ENCODE measurements around the gene FBH1.
"Not testable (repeated sequence)": the region's sequence is repeated elsewhere in the genome, so short reads cannot be mapped to it uniquely, and the experiment has no call there.

Gene FBH1

GRCh38 chr10:5889624-5890451 lies at the start of gene FBH1, which contains the start of gene ANKRD16:
Gene FBH1 (plus strand): TSS chr10:5890243. CDS start chr10:5890346, 103 bp downstream.
Gene ANKRD16 (minus strand): TSS chr10:5889893. CDS start chr10:5889354, 539 bp downstream.
- DNase-seq (ENCODE audit: low read depth, low spot score) = peak; percentile 100

DNA sequence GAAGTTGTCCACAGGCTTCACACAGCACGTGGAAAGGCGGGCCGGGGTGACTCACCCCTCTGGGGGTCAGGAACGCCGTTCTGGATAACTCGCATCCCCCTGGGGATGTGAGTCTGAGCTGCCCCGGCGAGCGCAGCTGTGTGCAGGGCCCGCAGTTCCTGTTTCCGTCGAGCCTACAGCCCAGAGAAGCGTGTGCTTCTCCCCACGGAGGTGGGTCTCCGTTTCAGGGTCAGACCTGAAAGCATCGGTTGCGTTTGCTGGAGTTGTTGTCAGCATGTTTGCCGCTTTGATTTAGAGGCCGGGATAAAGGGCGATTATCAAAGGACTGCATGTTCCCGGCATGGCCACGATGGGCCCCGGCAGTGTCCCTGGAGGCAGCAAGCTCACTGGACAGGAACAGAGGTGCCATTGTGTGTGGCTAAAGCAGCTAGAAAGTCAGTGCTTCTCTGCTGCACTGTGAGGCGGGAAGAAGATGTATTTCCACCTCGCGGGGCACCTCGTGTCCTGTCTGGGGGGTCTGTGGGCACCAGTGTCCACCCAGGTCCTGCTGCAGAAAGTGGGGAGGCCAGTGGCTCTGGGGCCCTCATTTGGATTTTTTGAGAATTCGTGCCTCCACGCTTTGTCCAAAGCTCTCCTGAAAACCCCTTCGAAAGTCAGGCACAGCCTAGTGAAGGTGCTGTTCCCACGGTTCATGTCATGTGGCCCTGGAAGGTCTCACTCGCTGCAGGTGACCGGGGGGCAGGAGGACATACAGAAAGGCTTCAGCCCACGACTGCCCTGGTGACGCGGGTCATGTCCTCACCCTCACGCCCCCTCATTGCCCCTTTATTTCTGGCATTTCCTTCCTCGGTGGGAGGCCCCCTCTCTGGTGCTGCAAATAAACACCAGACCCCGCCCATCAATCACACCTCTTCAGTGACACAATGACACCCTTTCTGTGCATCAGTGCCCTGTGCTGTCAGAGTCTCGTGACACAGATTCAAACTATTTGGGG lies 49.4 kb upstream of the FBH1 start:
- no peak for DNase-seq (ENCODE audit: low read depth, low spot score)

DNA sequence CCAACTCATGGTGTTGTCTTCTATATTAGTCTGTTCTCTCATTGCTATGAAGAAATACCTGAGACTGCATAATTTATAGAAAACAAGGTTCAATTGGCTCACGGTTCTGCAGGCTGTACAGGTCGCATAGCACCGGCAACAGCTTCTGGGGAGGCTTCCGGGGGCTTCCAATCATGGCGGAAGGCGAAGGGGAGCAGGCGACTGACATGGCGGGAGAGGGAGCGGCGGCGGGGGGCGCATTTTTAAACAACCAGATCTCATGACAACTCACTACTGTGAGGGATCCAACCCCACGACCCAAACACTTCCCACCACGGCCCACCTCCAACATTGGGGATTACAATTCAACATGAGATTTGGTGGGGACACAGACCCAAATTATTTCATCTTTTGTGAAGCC lies 48.1 kb upstream of the FBH1 start:
- DNase-seq (ENCODE audit: low read depth, low spot score) = no peak

DNA sequence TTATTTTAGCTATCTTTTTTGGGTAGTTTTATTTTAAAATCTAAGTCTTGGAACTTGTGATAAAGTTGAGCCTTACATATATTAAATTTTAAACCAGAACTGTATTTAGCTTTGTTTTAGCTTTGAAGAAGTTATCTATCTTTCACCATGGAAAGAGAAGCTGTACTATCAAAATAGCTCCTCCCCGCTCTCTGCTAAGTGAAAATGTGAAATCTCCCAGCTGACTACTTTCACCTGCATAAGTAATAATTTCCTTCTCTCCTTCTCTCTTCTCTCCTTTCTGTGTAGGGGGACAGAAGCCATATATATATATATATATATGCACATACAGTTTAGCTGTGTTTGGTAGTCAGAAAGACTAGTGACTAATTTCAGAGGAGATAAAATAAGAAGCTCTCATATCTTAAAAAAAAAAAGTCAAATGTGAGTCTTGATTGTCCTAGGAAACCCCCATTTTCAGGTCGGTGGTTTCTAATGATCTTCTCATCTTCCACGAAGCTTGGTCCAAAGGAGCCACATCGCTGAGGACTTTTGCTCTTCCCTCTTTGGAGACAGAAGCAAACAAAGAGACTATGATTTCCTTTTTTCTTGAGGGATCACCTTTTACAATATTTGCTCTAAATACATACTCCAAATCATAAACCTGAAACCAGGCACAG lies 46.2 kb upstream of the FBH1 start:
- DNase-seq (ENCODE audit: low read depth, low spot score) = no peak

DNA sequence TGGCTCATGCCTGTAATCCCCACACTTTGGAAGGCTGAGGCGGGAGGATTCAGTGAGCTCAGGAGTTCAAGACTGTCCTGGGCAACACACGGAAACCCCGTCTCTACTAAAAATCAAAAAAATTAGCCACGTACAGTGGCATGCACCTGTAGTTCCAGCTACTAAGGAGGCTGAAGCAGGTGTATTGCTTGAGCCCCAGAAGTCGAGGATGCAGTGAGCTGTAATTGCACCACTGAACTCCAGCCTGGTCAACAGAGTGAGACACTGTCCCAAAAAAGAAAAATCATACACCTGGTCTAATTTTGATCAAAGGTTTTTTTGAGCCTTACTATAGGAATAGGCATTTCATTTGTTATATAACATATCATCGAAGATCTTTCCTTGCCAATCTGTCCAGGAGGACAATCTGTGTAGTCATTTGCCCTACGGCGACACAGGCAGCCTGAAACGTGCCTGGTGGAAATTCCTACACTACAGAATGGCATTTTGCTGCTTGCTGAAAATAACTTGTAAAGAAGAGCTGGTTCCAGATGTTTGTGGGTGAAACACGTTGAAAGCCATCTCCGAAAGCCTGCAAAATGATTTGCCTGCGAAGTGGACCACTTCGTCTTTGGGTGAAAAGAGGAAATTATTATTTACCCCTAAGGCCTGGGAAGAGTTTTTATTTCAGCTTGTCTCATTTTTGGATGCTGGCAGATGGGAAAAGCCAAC lies 45.5 kb upstream of the FBH1 start:
- no peak for DNase-seq (ENCODE audit: low read depth, low spot score)

DNA sequence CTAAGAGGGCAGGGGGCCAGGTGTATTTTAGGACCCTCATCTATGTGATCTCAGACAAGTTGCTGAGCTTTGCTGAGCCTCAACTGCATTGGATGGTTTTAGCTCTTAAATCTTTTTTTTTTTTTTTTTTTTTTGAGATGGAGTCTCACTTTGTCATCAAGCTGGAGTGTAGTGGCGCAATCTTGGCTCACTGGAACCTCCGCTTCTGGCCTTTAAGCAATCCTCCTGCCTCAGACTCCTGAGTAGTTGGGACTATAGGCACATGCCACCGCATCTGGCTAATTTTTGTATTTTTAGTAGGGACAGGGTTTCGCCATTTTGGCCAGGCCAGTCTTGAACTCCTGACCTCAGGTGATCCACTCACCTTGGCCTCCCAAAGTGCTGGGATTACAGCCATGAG lies 43.4 kb upstream of the FBH1 start:
- not testable (repeated sequence) for DNase-seq (ENCODE audit: low read depth, low spot score)

GRCh38 chr10:5854131-5854475 lies 35.9 kb upstream of the FBH1 start:
- DNase-seq (ENCODE audit: low read depth, low spot score) = no peak

DNA sequence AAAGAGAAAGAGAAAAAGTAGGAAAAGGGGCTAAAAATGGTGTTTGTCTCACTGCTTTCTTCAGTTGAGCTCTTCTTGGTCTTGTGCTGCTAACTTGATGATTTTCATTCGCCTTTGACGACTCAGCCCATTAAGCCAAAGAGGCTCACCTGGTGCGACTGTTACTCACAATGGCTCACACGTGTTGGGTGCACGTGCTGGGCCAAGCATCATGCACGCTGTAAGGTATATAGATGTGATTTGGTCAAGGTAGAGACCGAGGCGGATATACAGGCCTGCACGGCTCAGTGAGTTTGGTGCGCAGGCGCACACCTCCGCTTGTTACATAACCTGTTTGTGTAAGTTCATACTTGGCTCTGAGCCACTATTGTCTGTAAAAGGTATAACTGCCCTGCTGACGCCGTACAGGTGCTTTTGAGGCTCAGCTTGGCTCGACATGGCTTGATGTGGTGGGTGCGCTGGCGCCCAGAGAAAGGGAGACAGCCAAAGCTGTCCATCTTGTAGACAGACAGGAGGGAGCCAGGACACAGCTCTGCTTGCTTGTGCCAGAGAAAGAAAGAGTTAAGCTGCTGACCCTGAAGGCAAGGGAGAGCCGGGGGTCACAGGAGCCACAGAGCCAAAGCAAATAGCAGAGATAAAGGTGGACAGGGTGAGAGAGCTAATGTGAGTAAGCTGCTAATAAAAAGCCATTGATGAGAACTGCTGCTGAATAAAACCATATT lies 33.9 kb upstream of the FBH1 start:
- DNase-seq (ENCODE audit: low read depth, low spot score) = no peak

DNA sequence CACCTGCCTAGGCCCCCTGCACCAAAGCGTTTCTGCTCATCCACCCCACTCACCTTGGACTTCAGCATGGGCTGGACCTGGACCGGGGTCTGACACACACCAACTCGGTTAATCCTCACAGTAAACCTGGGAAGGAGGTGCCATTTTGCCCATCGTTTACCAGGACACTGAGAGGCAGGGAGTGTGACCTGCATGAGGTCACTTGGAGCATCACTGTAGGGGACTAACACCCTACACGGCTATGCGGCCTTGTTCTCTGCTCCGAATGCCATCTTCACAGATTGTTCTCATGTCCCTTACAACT lies 33.4 kb upstream of the FBH1 start:
- DNase-seq (ENCODE audit: low read depth, low spot score) = no peak

DNA sequence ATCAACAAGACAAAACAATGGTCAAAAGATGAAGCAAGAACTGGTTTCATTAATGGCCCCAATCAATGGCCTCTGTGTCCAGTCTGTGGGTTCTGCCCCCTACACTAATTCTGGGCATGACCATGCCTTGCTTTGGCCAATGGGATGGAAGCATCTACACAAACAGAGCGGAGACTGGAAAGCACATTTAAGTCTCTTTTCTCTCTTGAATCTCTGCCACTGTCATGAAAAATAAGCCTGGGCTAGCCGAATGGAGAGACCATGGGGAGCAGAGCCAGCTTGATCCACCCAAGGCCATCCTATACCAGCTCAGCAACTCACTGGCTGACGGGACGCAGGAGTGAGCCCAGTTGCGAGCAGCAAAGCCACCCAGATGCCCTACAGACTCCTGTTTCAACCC lies 31.2 kb upstream of the FBH1 start:
- DNase-seq (ENCODE audit: low read depth, low spot score) = no peak

- no peak for DNase-seq (ENCODE audit: low read depth, low spot score)
Observed at GRCh38 chr10:5860066-5860465, 30.0 kb upstream of the FBH1 start.

GRCh38 chr10:5862360-5862961 lies 27.6 kb upstream of the FBH1 start:
- DNase-seq (ENCODE audit: low read depth, low spot score) = no peak

DNA sequence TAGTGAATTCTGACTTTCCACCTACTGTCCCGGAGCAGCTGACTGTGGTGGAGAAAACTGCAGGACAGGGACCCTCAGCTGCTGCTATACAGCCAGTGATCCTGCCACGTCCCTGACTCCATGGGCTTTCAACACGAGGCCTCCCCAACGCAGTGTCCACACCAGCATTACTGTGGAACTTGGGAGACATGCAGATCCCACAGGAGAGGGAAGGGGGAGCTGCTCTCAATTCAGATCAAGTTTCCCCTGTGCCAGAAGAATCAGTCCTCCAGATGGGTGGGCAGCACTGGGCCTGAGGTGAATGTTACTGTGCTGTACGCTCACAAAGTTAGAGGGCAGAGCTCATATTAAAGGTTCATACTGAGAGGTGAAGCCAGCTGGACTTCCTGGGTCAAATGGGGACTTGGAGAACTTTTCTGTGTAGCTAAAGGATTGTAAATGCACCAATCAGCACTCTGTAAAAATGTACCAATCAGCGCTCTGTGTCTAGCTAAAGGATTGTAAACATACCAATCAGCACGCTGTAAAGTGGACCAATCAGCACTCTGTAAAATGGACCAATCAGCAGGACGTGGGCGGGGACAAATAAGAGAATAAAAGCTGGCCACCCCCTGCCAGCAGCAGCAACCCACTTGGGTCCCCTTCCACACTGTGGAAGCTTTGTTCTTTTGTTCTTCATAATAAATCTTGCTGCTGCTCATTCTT lies 26.9 kb upstream of the FBH1 start:
- not testable (repeated sequence) for DNase-seq (ENCODE audit: low read depth, low spot score)

- DNase-seq (ENCODE audit: low read depth, low spot score) = not testable (repeated sequence)
Observed at GRCh38 chr10:5866451-5867081, 23.5 kb upstream of the FBH1 start.

GRCh38 chr10:5867091-5867615 lies 22.9 kb upstream of the FBH1 start:
- not testable (repeated sequence) for DNase-seq (ENCODE audit: low read depth, low spot score)

DNA sequence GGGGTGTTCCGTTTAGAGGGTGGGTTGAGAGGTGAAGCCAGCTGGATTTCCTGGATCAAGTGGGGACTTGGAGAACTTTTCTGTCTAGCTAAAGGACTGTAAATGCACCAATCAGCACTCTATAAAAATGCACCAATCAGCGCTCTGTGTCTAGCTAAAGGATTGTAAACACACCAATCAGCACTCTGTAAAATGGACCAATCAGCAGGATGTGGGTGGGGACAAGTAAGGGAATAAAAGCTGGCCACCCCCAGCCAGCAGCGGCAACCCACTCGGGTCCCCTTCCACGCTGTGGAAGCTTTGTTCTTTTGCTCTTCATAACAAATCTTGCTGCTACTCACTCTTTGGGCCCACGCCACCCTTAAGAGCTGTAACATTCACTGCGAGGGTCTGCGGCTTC lies 21.7 kb upstream of the FBH1 start:
- DNase-seq (ENCODE audit: low read depth, low spot score) = not testable (repeated sequence)

DNA sequence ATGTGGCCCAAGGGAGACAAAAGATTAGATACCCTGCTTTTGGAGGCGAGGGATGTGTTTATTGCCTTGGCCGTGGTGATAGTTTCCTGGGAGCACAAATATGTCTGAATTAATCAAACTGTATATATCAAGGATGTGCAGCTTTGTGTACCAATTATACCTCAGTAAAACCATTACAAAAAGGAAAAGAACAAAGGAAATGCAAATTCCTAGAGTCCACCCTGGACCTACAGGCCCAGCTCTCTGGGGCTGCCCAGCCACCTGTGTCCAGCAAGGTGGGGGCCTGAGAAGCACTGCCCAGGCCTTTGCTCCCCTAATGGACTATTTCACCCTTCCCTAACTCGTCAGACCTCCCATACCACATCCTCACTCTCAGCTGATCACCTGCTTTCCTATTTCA lies 20.9 kb upstream of the FBH1 start:
- DNase-seq (ENCODE audit: low read depth, low spot score) = no peak

DNA sequence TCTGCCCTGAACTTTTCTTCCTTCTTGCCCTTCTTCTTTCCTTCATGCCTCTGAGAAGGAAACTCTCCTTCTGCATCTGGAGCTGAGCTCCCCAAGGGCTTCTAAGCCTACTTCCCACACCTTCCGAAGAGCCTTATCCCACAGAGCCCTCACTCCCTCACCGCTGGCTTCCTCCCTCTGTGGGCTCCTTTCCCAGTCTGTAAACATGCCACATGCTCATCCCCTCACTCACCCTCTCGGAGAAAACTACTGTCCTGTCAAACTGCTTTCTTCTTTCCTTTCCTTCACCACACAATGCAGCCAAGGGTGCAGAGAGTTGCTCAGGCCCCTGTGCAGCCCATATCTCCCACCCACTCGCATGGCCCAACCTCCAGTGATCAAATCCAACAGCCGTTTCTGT lies 18.4 kb upstream of the FBH1 start:
- DNase-seq (ENCODE audit: low read depth, low spot score) = no peak

- peak; percentile 83 for DNase-seq (ENCODE audit: low read depth, low spot score)
Observed at GRCh38 chr10:5873515-5873995, 16.5 kb upstream of the FBH1 start.

Data from astrocyte of the hippocampus (primary cell).